ENCODE results near the gene CFAP69. TPM values are rescaled to one million over a fixed set of nuclear protein-coding genes. Genes with fewer than 3 reads are reported as not detected.
A peak's percentile ranks its signal among the peaks of the same experiment; 100 is the strongest.
"Not testable (repeated sequence)": the region's sequence is repeated elsewhere in the genome, so short reads cannot be mapped to it uniquely, and the experiment has no call there.

Gene CFAP69
- total RNA-seq, 1 donor from 2014 or later = 15.3 TPM

DNA sequence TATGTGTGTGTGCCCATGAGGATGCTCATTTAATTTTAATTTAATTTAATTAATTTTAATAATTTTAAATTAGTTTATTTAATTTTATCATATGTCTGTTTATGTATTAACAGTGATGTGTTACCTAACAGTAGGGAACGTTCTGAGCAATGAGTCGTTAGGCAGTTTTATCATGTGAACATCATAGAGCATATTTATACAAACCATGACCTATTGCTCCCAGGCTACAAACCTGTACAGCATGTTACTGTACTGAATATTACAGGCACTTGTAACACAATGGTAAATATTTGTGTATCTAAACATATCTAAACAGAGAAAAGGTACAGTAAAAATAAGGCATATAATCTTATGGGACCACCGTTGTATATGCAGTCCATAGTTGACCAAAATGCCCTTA is 13.7 kb upstream of the CFAP69 start:
- no peak for DNase-seq

DNA sequence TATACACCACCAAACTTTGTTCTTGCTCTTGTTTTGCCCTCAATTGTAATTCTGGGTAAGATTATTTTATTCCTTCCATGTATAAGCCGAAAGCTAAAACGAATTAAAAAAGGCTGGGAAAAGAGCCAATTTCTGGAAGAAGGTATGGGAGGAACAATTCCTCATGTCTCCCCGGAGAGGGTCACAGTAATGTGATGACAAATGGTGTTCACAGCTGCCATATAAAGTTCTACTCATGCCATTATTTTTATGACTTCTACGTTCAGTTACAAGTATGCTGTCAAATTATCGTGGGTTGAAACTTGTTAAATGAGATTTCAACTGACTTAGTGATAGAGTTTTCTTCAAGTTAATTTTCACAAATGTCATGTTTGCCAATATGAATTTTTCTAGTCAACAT is 12.5 kb upstream of the CFAP69 start:
- DNase-seq = no peak

DNA sequence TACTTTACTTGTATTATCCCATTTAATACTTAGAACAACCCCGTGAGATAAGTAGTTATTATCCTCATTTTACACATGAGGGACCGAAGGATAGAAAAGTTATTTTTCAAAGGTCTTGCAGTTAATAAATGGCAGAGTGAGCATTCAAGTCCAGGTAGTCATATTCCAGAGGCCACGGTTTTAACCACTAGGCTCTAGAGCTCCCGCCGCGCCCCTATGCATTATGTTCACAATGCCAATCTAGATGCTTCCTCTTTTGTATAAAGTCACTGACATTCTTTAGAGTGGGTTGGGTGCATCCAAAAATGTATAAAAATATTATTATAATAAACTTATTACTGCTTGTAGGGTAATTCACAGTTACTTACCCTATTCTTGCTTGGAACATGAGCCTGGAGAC is 11.4 kb upstream of the CFAP69 start:
- DNase-seq = no peak

DNA sequence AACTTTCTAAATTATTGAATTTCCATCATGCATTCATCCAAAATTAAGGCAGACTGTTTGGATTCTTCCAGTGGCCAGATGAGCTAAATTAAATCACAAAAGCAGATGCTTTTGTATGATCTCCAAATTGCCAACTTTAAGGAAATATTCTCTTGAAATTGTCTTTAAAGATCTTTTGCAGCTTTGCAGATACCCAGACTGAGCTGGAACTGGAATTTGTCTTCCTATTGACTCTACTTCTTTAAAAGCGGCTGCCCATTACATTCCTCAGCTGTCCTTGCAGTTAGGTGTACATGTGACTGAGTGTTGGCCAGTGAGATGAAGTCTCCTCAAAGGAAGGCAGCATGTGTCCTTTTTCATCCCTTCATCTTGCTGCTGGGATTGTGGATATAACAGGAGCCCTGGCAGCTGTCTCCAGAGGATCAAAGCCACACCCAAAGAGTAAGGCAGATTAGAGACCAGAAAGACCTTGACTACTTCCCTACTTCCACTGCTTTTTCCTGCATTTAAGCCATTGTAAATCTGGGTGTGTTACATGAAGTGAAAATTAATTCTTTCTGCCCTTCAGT is 8.2 kb upstream of the CFAP69 start:
- no peak for DNase-seq

DNA sequence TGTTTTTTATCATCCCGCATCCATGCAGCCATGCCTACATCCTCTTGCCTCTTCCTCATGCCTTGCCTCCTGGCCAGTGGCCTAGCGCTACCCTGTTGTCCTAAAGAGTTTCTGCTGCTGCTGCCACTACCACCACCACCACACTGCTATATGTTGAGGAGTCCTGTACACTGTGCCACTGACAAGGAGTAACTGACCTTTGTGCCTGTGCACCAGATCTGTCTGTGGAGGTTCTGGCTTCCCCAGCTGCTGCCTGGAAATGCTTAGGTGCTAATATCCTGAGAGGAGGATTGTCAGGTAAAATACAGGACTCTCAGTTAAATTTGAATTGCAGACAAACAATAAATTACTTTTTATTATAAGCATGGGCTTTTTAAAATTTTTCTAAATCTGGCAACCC is 7.0 kb upstream of the CFAP69 start:
- DNase-seq = no peak

DNA sequence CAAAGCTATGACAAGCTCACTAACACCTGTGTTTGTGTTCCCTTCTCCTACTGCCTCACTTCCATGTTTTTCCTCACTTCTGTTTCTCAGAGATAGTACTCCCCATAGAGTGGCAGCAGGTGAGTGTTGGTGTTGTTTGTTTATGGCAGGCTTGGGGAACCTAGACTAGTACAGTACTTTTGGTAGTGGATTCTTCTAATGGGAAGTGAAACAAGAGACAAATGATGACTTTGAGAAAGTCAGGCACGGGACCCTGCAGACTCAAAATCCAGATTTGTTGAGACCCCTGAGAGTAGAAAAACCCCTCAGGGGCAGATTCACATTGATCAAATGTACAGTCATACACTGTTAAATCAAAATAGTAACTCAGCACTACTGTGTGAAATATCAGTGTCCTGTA is 6.4 kb upstream of the CFAP69 start:
- DNase-seq = no peak

DNA sequence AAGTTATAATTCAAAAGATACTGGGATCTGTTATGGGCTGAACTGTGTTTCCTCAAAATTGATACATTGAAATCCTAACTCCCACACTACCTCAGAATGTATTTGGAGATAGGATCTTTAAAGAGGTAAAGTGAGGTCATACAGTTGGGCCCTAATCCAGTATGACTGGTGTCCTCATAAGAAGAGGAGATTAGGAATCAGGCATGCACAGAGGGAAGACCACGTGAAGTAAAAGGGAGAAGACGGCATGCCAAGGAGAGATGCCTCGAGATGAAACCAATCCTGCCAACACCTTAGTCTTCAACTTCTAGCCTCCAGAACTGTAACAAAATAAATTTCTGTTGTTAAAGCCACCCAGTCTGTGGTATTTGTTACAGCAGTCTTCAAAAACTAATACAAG is 5.9 kb upstream of the CFAP69 start:
- no peak for DNase-seq

DNA sequence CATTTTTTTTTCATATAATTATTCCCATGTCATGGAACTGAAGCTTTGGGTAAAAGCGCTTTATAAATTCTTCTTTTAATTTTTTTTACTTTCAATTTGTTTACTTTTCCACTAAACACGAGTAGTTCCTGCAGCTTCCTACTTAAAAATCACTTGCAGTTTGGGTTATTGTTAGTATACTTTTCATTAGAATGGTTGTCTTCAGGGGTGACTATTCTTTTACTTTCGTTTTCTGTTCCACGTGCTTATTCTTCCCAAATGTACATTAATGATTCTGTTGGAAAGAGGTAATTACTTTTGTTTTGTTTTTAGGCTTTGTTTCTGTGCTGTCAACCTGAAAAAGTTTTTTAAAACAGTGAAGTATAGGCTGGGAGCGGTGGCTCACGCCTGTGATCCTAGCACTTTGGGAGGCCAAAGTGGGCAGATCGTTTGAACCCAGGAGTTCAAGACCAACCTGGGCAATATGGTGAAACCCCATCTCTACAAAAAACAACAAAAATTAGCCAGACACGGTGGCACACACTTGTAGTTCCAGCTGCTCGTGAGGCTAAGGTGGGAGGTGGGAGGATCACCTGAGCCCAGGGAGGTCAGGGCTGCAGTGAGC is 5.2 kb upstream of the CFAP69 start:
- no peak for DNase-seq

DNA sequence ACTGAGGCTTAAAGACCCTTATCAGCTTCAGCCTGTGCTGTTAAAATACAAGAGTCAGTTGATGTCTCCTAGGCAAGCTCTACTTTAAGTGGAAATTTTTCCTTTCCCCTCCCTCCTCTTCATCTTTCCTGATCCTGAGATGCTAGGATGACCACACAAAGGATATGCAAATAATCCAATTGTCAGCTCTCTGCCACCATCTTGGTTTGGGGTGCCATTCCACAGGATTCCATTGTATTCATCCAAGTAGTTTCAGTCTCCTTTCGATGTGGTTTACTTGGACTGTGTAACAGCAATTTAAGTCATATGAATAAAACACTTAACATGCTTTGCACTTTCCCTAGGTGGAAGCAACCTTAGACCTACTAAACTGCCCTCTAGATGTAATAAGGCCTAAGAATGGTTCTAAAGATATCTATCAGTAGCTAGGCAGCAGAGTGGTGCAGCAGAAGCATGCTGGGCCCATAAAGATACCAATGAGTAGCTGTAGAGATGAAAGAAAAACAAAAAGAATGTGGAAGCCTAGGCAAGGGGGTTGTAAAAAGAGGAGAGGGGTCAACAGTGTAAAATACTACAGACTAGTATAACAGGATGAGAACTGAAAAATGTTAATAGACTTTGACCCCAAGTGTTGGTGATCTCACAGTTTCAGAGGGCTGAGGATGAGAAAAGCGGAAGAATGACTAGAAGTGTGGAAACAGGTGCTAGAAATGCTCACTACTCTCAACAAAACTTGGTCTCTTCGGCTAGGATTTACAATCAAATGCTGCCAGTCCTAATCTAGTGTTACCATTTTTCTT is 2.4 kb upstream of the CFAP69 start:
- no peak for DNase-seq

DNA sequence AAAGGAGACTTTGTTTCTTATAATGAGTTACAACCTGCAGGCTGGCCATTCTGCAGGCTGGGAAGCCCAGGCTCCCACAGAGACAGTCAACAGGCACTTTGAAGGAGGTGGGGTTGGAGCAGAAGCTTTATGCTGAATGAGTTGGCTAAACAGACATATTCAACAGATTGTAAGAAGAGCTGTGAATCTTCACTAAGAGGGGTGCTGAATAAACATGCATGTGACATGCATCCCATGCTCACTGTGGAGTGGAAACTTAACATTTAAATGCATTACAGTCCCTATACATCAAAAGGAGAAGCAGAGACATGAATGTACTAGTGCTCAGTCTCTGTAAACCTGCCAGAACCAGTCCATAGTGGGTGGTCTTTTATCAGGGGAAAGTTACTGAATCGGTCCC is 1.4 kb upstream of the CFAP69 start:
- no peak for DNase-seq

DNA sequence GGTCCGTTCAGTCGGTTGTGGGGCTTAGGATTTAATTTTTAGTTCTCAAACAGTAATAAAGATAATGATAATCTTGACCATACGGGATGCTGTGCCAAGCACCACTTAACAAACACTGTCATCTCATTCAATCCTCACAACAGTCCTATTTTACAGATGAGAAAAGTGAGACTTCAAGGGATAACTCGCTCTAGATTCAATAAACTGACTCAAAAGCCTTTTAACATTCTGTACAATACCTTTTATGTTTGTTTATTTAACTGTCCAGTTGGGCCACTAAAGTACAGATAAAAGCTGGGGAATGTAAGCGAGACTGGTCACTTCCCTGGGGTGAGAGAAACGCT is 437 bp upstream of the CFAP69 start:
- DNase-seq = no peak

DNA sequence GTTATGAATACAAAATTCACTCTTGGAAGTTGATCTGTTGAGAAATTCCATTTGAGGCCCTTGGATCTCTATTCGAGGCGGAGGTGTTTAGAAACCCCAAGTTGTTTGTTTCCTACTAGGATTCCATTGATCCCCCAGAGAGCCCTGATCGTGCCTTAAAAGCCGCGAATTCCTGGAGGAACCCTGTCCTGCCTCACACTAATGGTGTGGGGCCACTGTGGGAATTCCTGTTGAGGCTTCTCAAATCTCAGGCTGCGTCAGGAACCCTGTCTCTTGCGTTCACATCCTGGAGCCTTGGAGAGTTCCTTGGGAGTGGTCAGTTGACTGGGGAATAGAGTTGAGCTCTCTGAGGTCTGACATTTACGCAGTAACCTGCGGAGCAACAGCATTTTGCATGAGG is 1.2 kb downstream of the CFAP69 start:
- no peak for DNase-seq

DNA sequence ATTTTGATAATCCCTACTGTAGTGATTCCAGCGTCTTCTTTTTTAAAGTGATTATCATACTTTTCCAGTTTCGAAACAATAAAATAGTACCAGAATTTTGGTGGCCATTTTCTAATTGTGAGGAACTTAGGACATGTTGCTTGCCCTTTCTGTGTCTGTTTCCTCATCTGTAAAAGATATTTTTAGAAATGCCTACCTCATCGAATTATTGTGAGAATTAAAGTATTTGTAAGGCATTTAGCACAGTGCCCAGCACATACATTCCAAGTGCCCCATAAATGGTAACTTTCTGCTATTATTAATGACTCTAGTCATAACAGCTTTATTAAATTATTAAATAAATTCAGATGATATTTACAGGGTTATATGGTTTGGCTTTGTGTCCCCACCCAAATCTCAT is 3.7 kb downstream of the CFAP69 start:
- DNase-seq = no peak

DNA sequence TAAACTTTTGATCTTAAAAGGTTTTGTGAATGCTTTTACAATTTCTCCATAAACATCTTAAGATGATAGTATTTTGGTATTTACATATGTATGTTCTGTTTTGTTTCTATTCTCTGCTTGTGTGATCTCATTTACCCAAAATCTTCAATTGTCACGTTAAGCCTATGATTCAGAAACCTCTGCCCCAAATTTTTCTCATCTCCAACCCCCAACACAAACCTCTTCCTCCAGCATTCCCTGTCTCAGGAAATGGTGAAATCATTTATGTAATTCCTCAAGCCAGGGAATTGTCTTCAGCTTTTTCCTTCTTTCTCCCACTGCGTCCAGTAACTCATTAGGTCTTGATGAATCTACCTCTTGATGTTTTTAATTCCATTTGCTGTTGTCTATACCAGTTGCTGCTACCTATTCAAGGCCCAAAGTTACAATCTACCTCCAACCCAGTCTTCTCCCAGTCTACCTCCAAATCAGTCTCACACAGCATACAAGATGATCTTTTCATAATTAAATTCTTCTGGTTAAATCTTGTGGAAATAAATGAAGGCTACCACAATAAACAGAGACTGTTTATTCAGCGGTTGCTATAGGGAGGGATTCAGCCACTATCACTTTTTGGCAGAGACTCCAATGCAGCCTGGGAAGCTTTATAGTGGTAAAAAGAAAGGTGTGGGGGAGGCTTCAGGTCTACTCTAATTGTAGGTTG is 5.8 kb downstream of the CFAP69 start:
- DNase-seq = peak; percentile 13

DNA sequence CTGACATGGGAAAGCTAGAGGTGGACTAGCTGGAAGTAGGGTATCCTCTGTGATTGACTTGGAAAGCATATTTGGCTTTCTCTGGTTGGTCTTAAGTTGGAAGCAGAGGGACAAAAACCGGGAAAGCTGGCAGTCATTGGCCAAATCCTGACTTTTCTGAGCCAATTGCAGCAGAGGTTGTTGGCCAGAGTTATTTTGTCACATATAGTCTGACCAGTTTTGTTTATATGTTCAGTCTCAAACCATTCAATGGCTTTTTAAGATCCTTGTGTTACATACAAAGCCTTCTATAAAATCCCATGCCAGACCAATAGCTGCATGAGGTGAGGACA is 6.3 kb downstream of the CFAP69 start:
- no peak for DNase-seq

DNA sequence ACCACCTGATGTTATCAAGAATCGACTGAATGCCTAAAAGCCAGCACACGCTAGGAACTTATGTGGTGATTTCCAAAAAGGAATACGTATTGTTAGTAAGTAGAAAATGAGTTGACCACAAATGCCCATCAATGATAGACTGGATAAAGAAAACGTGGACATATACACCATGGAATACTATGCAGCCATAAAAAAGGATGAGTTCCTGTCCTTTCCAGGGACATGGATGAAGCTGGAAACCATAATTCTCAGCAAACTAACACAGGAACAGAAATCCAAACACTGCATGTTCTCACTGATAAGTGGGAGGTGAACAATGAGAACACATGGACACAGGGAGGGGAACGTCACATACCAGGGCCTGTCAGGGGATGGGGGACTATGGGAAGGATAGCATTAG is 11.0 kb downstream of the CFAP69 start:
- not testable (repeated sequence) for DNase-seq

DNA sequence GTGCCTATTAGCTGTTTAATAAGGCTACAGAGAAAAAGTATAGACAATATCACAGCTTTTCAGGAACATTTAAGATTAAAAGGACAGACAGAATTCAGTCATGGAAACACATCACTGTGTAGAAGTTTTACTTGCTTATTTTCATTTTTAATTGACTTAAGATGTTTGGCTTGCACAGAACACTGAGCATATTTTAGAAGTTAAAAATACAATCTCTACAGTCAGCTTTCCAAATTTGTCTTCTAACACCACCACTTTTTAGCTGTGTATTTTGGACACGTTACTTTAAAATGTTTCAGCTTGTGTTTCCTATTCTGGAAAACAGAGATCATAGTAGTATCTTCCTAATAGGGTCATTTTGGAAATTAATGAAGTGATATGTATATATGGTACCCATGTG is 11.8 kb downstream of the CFAP69 start:
- peak; percentile 43 for DNase-seq

DNA sequence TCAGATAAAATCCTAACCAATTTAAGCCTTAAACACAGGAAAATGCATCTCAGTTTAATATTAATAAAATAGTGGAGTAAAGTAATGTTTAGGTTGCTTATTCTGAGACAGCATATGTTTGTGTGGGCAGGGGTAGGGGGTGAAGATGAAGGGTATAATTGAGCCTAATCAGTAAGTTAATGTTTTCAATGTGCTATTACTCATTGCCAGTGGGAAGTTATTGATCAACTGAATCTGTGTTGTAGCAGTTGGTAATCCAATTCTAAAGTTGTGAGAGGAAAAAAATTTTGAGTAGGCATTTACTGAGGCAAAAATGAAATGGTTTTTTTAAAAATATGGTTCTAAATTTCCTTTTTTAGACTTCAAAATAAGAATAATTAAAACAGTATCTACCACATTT is 16.5 kb downstream of the CFAP69 start:
- DNase-seq = no peak

DNA sequence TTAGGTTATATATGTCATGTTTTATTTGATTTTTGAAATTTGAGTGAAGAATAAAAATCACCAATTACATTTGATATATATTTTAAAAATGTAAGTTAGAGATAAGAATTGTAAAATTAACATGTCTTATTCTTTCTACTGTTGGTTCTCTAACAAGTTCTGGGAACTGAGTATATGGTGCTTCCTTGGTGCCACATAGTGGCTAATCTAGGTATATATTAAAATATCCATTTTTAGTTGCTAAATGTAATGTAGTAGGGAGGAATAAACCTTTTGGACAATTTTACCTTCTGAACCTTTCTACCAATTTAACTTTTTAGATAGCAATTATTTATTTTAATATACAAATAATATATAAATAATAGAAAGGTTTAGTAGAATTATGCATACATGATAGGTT is 17.5 kb downstream of the CFAP69 start:
- DNase-seq = no peak

DNA sequence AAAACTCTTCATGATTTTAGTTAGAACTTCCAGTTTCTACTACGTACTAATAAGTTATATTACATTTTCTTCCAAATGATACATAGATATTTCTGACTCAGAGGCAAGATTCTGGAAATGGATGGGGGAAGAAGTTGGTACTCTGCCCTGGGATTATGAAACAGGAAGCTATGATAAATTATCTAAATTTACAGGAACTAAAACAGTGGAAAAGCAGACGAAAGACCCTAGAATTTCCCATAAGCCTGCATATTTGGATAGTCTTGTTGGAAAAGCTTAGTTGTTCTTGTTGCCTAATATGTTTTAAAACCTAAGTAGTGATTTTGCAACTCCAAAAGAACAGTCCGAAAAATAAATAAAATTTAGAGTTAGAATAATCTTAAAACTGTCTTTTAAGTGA is 21.8 kb downstream of the CFAP69 start:
- no peak for DNase-seq

DNA sequence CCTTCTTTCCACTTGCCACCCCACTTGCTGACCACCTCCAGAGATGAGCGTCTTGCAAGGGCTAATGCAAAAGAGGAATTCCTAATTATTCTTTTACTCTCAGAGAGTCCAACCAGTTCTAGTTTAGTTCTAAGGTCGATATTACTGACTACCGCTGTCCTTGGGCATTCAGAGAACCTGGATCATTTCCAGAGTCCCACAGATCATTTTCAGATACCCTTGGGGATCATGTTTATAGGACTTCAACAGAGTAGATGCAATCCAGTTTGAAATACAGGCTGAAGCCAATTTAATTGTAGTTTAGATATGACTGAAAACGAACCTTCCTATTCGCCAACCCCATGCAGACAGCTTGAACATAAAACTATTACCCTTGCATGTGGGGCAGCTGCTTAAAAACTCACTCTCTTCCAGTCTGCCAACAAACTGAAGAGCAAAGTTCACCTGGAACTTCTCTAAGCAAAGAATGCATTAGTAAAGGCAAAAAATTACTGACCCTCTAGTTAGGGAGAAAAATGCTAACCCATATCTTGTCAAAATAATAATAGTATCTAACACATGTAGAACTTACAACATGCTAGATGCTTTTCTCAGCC is 22.4 kb downstream of the CFAP69 start:
- no peak for DNase-seq

DNA sequence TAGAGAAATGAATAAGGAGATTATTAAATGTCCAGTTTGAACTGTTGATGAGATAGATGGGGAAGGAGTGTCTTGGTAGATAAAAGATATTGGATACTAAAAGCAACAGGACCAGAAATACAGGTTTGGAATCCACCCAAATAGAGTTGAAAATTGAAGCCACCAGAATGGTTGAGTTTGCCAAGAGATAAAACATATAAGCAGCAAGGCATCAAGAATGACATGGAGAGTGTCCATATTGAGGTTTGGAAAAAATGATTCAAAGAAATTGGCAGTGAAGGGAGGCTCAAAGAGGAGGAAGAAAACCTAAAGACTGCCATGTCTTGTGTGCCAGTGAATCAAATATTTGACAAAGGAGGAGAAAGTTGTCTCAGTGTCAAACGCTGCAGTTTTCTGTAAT is 24.2 kb downstream of the CFAP69 start:
- DNase-seq = no peak

Measured in skin of body (tissue), 2 donors.